ENCODE data around the gene ELN. TPM values are rescaled to one million over a fixed set of nuclear protein-coding genes. Genes with fewer than 3 reads are reported as not detected.

Gene ELN
- total and polyA plus RNA-seq, 2 of the 8 experiments (the other 6 are each of a cell fraction or from before 2014, with no cell fraction given): 5.1 to 5.6 TPM

GRCh38 chr7:74103219-74103772 is 75.3 kb downstream of the ELN start (continued):
- TF ChIP-seq CHD7 (IDR thresholded peaks at IDR 0.05; ENCODE audit: insufficient replicate concordance, low read length): no peak
- TF ChIP-seq KDM4A (IDR thresholded peaks at IDR 0.05; ENCODE audit: low read depth, low read length, severe bottlenecking): no peak
- TF ChIP-seq SP2 (IDR thresholded peaks at IDR 0.05; ENCODE audit: low read length): no peak
- no peak for TF ChIP-seq TBP (IDR thresholded peaks at IDR 0.05; ENCODE audit: low read depth, low read length)
- TF ChIP-seq RBBP5 (IDR thresholded peaks at IDR 0.05; ENCODE audit: borderline replicate concordance, low read depth, low read length): no peak
- TF ChIP-seq RXRA (IDR thresholded peaks at IDR 0.05; ENCODE audit: insufficient read depth, low read depth, low read length): no peak
- no peak for TF ChIP-seq BCL11A (IDR thresholded peaks at IDR 0.05; ENCODE audit: low read depth in 2 of 2, low read length in 2 of 2)
- no peak for TF ChIP-seq CHD1 (IDR thresholded peaks at IDR 0.05; ENCODE audit: low read depth, low read length)
